Measurements from ENCODE around the gene OLFM3. TPM values are rescaled to one million over a fixed set of nuclear protein-coding genes. Genes with fewer than 3 reads are reported as not detected.

The OLFM3 gene
- total and polyA plus RNA-seq, 2 donors (not counting 3 experiments of a cell fraction or from before 2014, with no cell fraction given), result not detected

- TF ChIP-seq GATA2 (IDR thresholded peaks at IDR 0.05; ENCODE audit: insufficient read depth, insufficient read length, low read depth, low read length) (no peak), MYC (IDR thresholded peaks at IDR 0.05; ENCODE audit: low read depth, low read length) (no peak), JUN (IDR thresholded peaks at IDR 0.05; ENCODE audit: borderline replicate concordance, insufficient read depth, insufficient read length, low read depth) (no peak), CTCF (IDR thresholded peaks at IDR 0.05; ENCODE audit: extremely low read depth in 1 of 2, insufficient read depth in 1 of 2, low read depth in 1 of 2, low read length in 2 of 2) (no peak), POLR2AphosphoS5 (IDR thresholded peaks at IDR 0.05; ENCODE audit: insufficient read depth, low read depth, low read length) (no peak), EZH2 (IDR thresholded peaks at IDR 0.05; ENCODE audit: borderline replicate concordance, low read depth, low read length, severe bottlenecking) (no peak), FOS (IDR thresholded peaks at IDR 0.05; ENCODE audit: borderline replicate concordance, insufficient read depth, low read length) (no peak), POLR2A (IDR thresholded peaks at IDR 0.05; ENCODE audit: low read depth, low read length) (no peak), MAX (IDR thresholded peaks at IDR 0.05; ENCODE audit: insufficient read depth, insufficient read length) (no peak)
- POLR2A ChIA-PET, result no interaction called here
- H3K9me1 ChIP-seq (replicated peaks; ENCODE audit: control insufficient read depth, extremely low read depth, insufficient read depth, low read length), result no peaks in the 10 kb centered on the region
Observed at GRCh38 chr1:102002057-102002456, 5.3 kb upstream of the OLFM3 start.

More at GRCh38 chr1:102002057-102002456, 5.3 kb upstream of the OLFM3 start:
- FAIRE-seq (no peak), DNase-seq (ENCODE audit: low read depth, low spot score) (no peak)
- Histone ChIP-seq H3K9me3 (replicated peaks; ENCODE audit: control insufficient read depth, insufficient read depth, low read length) (no peaks in the 10 kb centered on the region), H2AFZ (ENCODE audit: low read depth, low read length) (no peak overlapping the region), H3K4me1 (ENCODE audit: control insufficient read depth, extremely low read depth, insufficient read depth, low read length) (no peaks in the 10 kb centered on the region), H3K9ac (replicated peaks; ENCODE audit: extremely low read depth, insufficient read depth, low read length) (no peak overlapping the region), H3K36me3 (ENCODE audit: control insufficient read depth in 2 of 2, extremely low read depth in 1 of 2, insufficient read depth in 2 of 2, low read length in 2 of 2) (no peaks in the 10 kb centered on the region), H4K20me1 (replicated peaks; ENCODE audit: control insufficient read depth, extremely low read depth, insufficient read depth, low read length) (no peaks in the 10 kb centered on the region), H3K79me2 (ENCODE audit: control insufficient read depth, insufficient read depth, low read length) (no peaks in the 10 kb centered on the region), H3K4me2 (ENCODE audit: insufficient read depth, low read length) (no peak overlapping the region), H3K27ac (ENCODE audit: insufficient read depth, low read depth, low read length) (no peak overlapping the region), H3K27me3 (ENCODE audit: control insufficient read depth in 2 of 2, insufficient read depth in 2 of 2, low read length in 2 of 2) (no peaks in the 10 kb centered on the region), H3K4me3 (replicated peaks in 1 of 3; ENCODE audit: insufficient read depth in 1 of 3, low read depth in 1 of 3, low read length in 3 of 3) (no peak overlapping the region)
- dilution Hi-C loops (cut with MboI; ENCODE audit: extremely low pct_ligation_motif_present, low sequenced_read_pairs), result no loop called here
- CTCF ChIA-PET, result no interaction called here
- intact Hi-C loops (cut with micrococcal nuclease), result no loop called here
- BruUV-seq (replicated peaks), result no TSS peak

Measured in endothelial cell of umbilical vein (primary cell).